ENCODE data around the gene GYS1.
"Not testable (repeated sequence)": the region's sequence is repeated elsewhere in the genome, so short reads cannot be mapped to it uniquely, and the experiment has no call there.

GYS1 gene

GRCh38 chr19:48993175-48994034 is at the start of gene GYS1, which contains the start of gene RUVBL2:
TSS of gene GYS1 (minus strand) at chr19:48993309. CDS start at chr19:48993112, 197 bp downstream.
TSS of gene RUVBL2 (plus strand) at chr19:48993887. CDS start at chr19:48993912, 25 bp downstream.
- in situ Hi-C loops (cut with MboI; ENCODE audit: low sequenced_read_pairs): no loop called here

- in situ Hi-C loops (cut with MboI; ENCODE audit: low sequenced_read_pairs): not testable (repeated sequence)
Observed at GRCh38 chr19:49042666-49043065, 49.6 kb upstream of the GYS1 start.

- in situ Hi-C loops (cut with MboI; ENCODE audit: low sequenced_read_pairs): no loop called here
Observed at GRCh38 chr19:49042177-49042576, 49.1 kb upstream of the GYS1 start.

GRCh38 chr19:49039736-49040135 is 46.6 kb upstream of the GYS1 start:
- in situ Hi-C loops (cut with MboI; ENCODE audit: low sequenced_read_pairs): not testable (repeated sequence)

- in situ Hi-C loops (cut with MboI; ENCODE audit: low sequenced_read_pairs): not testable (repeated sequence)
Observed at GRCh38 chr19:49038557-49039276, 45.6 kb upstream of the GYS1 start.

GRCh38 chr19:49038111-49038510 is 45.0 kb upstream of the GYS1 start:
- in situ Hi-C loops (cut with MboI; ENCODE audit: low sequenced_read_pairs): not testable (repeated sequence)

GRCh38 chr19:49036815-49037214 is 43.7 kb upstream of the GYS1 start, which contains the start of gene CGB1:
TSS of gene CGB1 (minus strand) at chr19:49036895. CDS start at chr19:49036711, 184 bp downstream.
- in situ Hi-C loops (cut with MboI; ENCODE audit: low sequenced_read_pairs): not testable (repeated sequence)

- in situ Hi-C loops (cut with MboI; ENCODE audit: low sequenced_read_pairs): not testable (repeated sequence)
Observed at GRCh38 chr19:49031642-49032301, 38.7 kb upstream of the GYS1 start, which contains the start of gene CGB2. TSS of gene CGB2 (plus strand) at chr19:49031890. CDS start at chr19:49032096, 206 bp downstream.

- in situ Hi-C loops (cut with MboI; ENCODE audit: low sequenced_read_pairs): not testable (repeated sequence)
Observed at GRCh38 chr19:49030323-49030722, 37.2 kb upstream of the GYS1 start.

GRCh38 chr19:49029749-49030148 is 36.6 kb upstream of the GYS1 start:
- in situ Hi-C loops (cut with MboI; ENCODE audit: low sequenced_read_pairs): not testable (repeated sequence)

GRCh38 chr19:49028686-49029085 is 35.6 kb upstream of the GYS1 start:
- in situ Hi-C loops (cut with MboI; ENCODE audit: low sequenced_read_pairs): not testable (repeated sequence)

- in situ Hi-C loops (cut with MboI; ENCODE audit: low sequenced_read_pairs): not testable (repeated sequence)
Observed at GRCh38 chr19:49025599-49025998, 32.5 kb upstream of the GYS1 start.

- in situ Hi-C loops (cut with MboI; ENCODE audit: low sequenced_read_pairs): not testable (repeated sequence)
Observed at GRCh38 chr19:49025088-49025487, 32.0 kb upstream of the GYS1 start.

- in situ Hi-C loops (cut with MboI; ENCODE audit: low sequenced_read_pairs): not testable (repeated sequence)
Observed at GRCh38 chr19:49024233-49024632, 31.1 kb upstream of the GYS1 start, which contains the start of gene CGB3. TSS of gene CGB3 (minus strand) at chr19:49024333. CDS start at chr19:49023971, 362 bp downstream.

GRCh38 chr19:49022116-49022515 is 29.0 kb upstream of the GYS1 start:
- in situ Hi-C loops (cut with MboI; ENCODE audit: low sequenced_read_pairs): no loop called here

- in situ Hi-C loops (cut with MboI; ENCODE audit: low sequenced_read_pairs): no loop called here
Observed at GRCh38 chr19:49020931-49021895, 28.1 kb upstream of the GYS1 start.

- in situ Hi-C loops (cut with MboI; ENCODE audit: low sequenced_read_pairs): no loop called here
Observed at GRCh38 chr19:49020342-49020741, 27.2 kb upstream of the GYS1 start.

- in situ Hi-C loops (cut with MboI; ENCODE audit: low sequenced_read_pairs): no loop called here
Observed at GRCh38 chr19:49019242-49019932, 26.3 kb upstream of the GYS1 start.

Data from HL-60/S4 (cell line).